ENCODE data around the gene SLC25A5. TPM values are rescaled to one million over a fixed set of nuclear protein-coding genes. Genes with fewer than 3 reads are reported as not detected.
A peak's percentile ranks its signal among the peaks of the same experiment; 100 is the strongest.

SLC25A5 gene
- total and polyA plus RNA-seq, 10 of the 15 experiments (the other 5 are each of a cell fraction or from before 2014, with no cell fraction given) = 361 to 3,863 (median 618) TPM

DNA sequence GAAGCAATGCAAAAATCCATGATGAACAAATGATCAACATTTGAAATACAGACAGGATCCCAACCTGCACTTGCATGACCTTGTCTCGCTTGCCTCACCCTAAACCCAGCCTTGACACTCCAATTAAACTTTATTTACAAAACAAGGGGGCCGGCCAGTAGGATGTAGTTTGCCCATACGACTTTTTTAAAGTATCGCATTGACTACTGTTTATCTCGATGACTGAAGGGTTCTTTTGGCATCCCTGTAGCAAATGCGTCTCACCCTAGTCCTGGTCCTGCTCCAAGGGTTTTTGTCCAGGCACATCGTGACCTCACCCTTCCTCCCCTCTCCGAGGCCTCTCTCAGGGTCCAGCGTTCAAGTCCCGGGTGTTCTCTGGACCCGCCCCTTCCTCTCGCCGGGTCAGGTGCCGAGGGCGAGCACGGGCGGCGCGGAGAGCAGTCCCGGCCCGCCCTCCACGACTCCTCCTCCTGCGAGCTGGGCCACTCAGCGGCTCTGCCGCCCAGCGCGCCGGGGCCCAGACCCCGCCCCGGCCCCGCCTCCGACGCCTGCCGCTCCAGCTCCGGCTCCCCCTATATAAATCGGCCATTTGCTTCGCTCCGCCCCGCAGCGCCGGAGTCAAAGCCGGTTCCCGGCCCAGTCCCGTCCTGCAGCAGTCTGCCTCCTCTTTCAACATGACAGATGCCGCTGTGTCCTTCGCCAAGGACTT, at the start of gene SLC25A5 (continued):
- TF ChIP-seq FOXM1 (IDR thresholded peaks at IDR 0.05; ENCODE audit: low read depth, low read length) (no peak), HDAC6 (IDR thresholded peaks at IDR 0.05; ENCODE audit: unreplicated experiment) (no peak), RBBP5 (conservative IDR thresholded peaks at IDR 0.05) (no peak), MYC (IDR thresholded peaks at IDR 0.05; ENCODE audit: insufficient read depth, insufficient read length, insufficient replicate concordance, low read length, severe bottlenecking) (no peak), NRF1 (conservative IDR thresholded peaks at IDR 0.05; ENCODE audit: low read depth, low read length) (no peak), CBX5 (IDR thresholded peaks at IDR 0.05; ENCODE audit: low read depth) (no peak), TBL1XR1 (IDR thresholded peaks at IDR 0.05; ENCODE audit: low read depth, low read length) (no peak), NR2C2 (IDR thresholded peaks at IDR 0.05; ENCODE audit: borderline replicate concordance, control insufficient read depth, insufficient read length, low read depth) (no peak), SMARCA5 (IDR thresholded peaks at IDR 0.05) (no peak), EP300 (IDR thresholded peaks at IDR 0.05; ENCODE audit: borderline replicate concordance in 1 of 2, control insufficient read depth in 1 of 2, low read depth in 2 of 2, low read length in 2 of 2) (no peak), BHLHE40 (IDR thresholded peaks at IDR 0.05; ENCODE audit: borderline replicate concordance in 1 of 2, low read depth in 2 of 2, low read length in 1 of 2) (peak; percentile 90 to 97)
- TF ChIP-seq, protein P1, sequence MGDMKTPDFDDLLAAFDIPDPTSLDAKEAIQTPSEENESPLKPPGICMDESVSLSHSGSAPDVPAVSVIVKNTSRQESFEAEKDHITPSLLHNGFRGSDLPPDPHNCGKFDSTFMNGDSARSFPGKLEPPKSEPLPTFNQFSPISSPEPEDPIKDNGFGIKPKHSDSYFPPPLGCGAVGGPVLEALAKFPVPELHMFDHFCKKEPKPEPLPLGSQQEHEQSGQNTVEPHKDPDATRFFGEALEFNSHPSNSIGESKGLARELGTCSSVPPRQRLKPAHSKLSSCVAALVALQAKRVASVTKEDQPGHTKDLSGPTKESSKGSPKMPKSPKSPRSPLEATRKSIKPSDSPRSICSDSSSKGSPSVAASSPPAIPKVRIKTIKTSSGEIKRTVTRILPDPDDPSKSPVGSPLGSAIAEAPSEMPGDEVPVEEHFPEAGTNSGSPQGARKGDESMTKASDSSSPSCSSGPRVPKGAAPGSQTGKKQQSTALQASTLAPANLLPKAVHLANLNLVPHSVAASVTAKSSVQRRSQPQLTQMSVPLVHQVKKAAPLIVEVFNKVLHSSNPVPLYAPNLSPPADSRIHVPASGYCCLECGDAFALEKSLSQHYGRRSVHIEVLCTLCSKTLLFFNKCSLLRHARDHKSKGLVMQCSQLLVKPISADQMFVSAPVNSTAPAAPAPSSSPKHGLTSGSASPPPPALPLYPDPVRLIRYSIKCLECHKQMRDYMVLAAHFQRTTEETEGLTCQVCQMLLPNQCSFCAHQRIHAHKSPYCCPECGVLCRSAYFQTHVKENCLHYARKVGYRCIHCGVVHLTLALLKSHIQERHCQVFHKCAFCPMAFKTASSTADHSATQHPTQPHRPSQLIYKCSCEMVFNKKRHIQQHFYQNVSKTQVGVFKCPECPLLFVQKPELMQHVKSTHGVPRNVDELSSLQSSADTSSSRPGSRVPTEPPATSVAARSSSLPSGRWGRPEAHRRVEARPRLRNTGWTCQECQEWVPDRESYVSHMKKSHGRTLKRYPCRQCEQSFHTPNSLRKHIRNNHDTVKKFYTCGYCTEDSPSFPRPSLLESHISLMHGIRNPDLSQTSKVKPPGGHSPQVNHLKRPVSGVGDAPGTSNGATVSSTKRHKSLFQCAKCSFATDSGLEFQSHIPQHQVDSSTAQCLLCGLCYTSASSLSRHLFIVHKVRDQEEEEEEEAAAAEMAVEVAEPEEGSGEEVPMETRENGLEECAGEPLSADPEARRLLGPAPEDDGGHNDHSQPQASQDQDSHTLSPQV (IDR thresholded peaks at IDR 0.05) = no peak
- TF ChIP-seq, protein P2, sequence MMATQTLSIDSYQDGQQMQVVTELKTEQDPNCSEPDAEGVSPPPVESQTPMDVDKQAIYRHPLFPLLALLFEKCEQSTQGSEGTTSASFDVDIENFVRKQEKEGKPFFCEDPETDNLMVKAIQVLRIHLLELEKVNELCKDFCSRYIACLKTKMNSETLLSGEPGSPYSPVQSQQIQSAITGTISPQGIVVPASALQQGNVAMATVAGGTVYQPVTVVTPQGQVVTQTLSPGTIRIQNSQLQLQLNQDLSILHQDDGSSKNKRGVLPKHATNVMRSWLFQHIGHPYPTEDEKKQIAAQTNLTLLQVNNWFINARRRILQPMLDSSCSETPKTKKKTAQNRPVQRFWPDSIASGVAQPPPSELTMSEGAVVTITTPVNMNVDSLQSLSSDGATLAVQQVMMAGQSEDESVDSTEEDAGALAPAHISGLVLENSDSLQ (IDR thresholded peaks at IDR 0.05) = no peak
- TF ChIP-seq, protein P3, sequence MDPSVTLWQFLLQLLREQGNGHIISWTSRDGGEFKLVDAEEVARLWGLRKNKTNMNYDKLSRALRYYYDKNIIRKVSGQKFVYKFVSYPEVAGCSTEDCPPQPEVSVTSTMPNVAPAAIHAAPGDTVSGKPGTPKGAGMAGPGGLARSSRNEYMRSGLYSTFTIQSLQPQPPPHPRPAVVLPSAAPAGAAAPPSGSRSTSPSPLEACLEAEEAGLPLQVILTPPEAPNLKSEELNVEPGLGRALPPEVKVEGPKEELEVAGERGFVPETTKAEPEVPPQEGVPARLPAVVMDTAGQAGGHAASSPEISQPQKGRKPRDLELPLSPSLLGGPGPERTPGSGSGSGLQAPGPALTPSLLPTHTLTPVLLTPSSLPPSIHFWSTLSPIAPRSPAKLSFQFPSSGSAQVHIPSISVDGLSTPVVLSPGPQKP (IDR thresholded peaks at IDR 0.05; ENCODE audit: low read depth, low read length) = no peak
- TF ChIP-seq, protein P4, sequence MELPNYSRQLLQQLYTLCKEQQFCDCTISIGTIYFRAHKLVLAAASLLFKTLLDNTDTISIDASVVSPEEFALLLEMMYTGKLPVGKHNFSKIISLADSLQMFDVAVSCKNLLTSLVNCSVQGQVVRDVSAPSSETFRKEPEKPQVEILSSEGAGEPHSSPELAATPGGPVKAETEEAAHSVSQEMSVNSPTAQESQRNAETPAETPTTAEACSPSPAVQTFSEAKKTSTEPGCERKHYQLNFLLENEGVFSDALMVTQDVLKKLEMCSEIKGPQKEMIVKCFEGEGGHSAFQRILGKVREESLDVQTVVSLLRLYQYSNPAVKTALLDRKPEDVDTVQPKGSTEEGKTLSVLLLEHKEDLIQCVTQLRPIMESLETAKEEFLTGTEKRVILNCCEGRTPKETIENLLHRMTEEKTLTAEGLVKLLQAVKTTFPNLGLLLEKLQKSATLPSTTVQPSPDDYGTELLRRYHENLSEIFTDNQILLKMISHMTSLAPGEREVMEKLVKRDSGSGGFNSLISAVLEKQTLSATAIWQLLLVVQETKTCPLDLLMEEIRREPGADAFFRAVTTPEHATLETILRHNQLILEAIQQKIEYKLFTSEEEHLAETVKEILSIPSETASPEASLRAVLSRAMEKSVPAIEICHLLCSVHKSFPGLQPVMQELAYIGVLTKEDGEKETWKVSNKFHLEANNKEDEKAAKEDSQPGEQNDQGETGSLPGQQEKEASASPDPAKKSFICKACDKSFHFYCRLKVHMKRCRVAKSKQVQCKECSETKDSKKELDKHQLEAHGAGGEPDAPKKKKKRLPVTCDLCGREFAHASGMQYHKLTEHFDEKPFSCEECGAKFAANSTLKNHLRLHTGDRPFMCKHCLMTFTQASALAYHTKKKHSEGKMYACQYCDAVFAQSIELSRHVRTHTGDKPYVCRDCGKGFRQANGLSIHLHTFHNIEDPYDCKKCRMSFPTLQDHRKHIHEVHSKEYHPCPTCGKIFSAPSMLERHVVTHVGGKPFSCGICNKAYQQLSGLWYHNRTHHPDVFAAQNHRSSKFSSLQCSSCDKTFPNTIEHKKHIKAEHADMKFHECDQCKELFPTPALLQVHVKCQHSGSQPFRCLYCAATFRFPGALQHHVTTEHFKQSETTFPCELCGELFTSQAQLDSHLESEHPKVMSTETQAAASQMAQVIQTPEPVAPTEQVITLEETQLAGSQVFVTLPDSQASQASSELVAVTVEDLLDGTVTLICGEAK (IDR thresholded peaks at IDR 0.05; ENCODE audit: borderline replicate concordance) = peak; percentile 60
- TF ChIP-seq, protein P5, sequence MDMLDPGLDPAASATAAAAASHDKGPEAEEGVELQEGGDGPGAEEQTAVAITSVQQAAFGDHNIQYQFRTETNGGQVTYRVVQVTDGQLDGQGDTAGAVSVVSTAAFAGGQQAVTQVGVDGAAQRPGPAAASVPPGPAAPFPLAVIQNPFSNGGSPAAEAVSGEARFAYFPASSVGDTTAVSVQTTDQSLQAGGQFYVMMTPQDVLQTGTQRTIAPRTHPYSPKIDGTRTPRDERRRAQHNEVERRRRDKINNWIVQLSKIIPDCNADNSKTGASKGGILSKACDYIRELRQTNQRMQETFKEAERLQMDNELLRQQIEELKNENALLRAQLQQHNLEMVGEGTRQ (IDR thresholded peaks at IDR 0.05; ENCODE audit: borderline replicate concordance, low read depth, low read length) = no peak
